GM18508 (cell line): Measurements from ENCODE around the gene RASL12.
"Not testable (repeated sequence)": the region's sequence is repeated elsewhere in the genome, so short reads cannot be mapped to it uniquely, and the experiment has no call there.

Source experiments
- ATAC-seq: cut with Tn5 transposase; IDR thresholded peaks from one replicate; pipeline ENCODE4 v1.9.1; 2021; ENCODE audit warnings: moderate number of reproducible peaks; ENCODE audit not compliant: insufficient read depth, unreplicated experiment

RASL12 gene

DNA sequence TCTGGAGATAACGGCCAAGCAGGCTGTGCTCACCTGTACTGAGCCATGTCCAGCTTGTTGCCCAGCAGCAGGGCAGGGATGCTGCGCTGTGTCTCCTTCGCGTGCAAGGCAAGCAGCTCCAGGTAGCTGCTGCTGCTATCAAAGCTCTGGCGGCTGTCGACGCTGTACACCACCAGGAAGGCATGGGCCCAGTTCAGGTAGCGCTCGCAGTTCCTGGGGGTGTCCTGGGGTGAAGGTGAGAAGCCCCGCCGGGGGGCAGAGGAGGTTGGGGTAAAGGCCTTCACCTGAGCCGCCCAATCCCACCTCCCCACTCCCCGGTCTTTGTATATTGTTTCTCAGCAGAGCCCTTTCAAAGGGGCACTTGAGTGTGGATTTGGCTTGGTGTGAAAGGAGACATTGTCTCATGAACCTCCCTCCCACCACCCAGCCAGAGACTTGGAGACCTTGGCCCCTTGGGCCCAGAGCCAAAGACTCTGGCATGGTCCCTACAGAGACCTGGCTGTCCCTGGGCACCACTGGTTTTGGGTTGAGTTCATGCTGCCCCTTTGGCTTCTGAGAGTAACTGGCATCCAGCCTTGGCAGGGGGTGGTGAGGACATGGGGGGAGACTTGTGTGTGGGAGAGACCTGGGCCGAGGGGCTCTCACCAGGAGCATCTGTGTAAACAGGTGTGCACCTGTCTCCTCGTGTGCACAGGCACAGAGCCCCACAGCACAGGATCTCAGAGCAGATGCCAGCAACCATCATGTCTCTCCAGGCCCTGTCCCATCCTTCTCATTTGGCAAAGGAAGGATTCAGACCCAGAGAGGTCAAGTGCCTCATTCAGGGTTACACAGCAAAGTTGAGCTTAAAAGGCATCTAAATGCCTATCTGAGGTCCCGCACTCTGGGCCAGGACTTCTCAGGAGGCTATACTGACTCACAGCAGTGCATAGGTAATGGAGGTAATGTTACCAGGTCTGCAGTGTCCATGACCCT is 9.1 kb downstream of the RASL12 start:
- ATAC-seq: no peak

DNA sequence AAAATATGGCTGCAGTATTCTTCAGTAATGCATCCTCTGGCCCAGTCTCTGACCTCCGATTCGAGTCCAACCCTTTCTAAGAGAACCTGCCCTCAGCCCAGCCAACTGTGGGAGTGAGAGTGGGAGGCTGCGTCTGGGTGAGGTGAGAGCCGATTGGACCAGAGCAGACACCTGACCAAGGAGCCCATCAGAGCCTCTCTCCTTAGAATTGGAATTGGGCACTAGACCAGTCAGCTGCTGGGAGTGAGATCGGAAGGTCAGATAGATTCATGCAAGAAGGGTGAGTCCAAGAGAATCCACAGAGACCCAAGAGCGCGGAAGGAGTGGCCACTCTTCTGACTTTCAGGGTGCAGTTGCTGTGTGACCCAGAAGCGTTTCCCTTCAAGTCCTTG is 10.2 kb downstream of the RASL12 start:
- ATAC-seq: no peak

DNA sequence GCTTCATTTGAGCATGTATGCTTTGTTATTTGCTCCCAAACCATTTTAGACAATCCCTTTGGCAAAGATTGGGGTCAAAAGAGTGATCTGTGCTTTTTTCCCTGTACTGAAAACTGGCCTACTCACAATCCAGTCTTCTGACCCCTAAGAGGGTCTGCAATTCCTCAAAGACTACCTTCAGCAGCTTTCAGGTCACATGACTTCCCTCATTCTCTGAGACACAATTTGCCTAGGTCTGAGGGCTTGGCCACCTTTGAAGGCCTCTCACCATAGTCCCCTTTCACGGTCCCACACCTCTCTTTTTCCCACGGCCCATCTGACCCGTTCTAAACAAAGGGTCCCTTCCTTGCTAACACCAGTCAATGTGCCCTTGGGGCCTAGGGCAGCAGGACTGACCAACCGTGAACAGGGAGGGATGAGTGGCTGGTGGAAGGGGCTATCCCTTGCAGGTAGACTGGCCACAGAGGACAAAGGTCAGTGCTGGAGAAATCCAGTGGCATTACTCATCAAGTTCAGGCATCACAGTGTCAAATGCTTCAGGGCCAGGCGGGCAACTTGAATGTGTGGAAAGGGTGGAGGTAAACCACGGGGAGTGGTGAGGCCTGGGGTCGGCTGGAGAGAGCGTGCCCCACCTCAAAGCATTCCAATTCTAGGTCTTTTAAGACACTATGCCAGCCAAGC is 10.8 kb downstream of the RASL12 start:
- no peak for ATAC-seq

DNA sequence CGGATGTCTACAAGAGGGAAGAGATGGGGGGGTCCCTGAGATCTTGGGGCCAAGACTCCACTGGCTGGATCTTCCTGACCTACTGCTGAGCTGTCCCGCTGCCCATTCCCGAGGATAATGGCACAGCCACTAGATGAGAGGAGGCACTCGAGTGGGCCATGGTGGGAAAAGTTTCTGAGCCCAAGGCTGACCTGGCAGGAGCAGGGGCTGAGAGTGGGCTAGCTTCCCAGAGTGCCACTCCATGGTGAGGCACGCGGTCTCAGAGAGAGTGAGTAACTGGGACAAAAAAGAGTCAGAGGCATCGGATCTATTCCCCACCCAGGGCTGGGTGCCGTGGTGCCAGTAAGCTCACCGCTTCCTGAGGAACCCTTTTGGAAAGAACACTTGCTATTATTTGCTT is 11.7 kb downstream of the RASL12 start:
- ATAC-seq: no peak

DNA sequence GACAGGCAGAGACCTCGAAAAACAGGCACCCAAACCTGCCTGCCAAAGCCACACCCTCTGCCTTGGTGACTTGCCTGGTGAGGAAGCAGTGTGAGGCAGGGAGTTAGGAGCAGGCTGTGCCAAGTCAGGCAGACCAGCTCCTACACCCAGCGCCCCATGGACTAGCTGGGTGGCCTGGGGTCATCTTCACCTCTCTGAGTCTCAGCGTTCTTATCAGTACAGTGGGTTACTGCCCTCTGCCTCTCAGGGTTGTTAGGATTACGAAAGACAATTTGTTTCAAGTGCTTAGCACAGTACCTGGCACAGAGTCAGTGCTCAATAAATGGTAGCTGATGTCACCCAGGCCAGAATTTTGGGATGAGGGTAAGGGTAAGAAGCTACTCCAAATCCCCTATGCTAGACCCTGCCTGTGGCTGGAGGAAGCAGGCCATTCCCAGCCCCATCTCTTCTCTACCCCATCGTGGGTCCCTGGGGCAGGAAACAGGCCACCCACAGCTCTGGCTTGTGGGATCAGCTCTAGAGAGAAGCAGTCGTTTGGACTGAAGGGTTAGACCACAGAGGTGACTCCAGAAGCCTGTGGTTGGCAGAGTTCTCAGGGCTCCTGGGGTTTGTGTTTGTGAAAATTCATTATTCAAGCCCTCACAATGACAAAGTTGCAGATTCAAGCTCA is 12.5 kb downstream of the RASL12 start:
- ATAC-seq: no peak

DNA sequence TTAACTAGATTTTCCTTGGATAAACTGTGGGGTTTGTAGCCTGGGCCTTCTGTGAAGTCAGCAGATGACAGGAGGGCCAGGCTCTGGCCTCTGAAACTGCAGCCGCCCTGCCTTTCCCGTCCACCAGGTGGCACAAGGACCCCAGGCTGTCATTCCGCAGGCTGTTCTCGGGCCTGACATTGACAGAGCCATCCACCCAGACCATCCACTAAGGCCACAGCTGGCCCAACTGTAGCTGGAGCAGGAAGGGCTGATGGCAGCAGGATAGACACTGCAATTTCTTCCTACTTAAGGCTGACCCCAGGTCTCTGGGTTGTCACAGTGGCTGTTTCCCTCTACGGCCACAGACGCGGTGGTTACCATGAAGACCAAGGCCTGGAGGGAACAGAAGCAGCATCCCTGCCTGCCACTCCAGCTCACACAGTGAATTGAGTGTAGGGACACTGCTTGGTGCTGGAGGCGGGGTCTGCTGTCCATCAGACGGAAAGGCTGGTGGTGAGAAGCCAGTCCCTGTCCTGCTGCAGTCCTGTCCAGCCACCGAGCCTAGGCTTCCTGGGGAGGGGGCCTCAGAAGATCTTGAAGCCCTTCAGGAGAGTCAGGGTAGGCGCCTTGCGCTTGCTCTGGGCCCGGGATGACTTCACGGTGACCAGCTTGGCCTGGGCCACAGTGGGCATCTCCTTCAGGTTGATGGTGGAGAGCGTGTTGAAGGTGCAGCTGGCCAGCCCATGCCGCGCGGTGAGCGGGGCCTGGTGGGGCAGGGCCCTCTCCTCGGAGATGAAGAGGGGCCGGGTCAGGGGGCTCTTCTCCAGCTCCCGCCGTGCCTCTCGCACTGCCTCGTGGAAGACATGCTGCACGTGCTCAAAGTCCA is 13.2 kb downstream of the RASL12 start:
- ATAC-seq: no peak

DNA sequence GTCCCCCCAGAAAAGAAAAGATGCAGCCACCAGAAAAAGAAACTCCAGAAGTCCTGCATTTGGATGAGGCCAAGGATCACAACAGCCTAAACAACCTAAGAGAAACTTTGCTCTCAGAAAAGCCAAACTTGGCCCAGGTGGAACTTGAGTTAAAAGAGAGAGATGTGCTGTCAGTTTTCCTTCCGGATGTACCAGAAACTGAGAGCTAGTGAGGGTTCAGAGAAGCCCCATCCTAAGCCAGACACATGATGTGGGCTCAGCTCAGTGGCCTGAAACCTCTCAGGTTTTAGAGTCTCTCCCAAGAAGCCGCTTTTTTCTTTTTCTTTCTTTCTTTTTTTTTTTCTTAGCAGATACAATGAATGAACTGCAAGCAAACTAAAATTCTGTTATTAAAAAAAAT is 14.8 kb downstream of the RASL12 start:
- no peak for ATAC-seq

DNA sequence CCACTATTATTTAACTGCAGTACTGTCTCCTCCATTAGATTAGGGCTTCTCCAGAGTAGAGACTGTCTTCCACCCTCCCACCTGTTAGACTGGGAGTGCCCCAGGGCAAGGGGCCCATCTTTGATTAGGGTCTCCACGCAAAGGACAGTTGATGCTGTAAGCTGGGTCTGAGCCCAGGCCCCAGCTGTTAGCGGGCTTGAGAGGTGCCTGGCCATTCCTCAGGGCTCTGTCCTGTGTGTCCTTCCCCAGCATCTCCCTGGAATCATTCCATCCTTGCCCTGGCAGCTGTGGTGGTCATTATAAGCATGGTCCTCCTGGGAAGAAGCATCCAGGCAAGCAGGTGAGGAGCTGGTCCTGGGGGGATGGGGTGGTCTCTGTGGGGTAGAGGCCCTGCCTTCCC is 16.5 kb downstream of the RASL12 start:
- no peak for ATAC-seq

DNA sequence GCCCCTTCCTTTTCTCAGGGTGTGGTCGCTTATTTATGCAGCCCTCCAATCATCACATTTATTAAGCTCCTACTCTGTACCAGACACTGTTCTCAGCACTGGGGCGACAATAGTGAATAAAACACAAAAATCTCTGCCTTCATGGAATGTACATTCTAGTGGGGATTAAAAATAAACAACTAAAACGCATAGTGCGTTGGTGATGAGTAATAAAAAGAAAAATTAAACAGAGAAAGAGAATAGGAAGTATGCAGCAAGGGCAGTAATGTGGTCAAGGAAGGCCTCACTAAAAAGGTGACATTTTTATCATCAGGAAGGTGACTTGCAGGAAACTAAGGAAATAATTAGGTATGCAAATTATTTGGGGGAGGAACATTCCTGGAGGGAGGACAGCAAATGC is 17.5 kb downstream of the RASL12 start:
- no peak for ATAC-seq

DNA sequence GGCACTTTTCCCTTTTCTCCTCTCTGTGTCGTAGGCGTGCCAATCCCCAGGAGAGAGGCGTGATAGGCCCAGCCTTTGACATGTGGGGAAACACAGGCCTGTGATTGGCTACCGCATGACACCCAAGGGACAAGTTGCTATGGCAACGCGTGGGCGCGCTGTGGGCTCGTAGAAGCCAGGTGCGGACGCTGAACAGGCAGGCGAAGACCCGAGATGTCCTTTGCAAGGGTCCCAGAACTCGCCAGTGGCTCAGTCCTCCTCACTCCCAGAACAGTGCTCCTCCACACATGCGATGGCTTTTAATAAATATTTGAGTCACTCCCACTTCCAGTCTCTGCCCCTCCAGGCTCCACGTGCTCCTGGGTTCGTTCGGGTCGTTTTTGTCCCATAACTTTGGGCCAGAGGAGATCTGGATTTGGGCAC is 18.4 kb downstream of the RASL12 start:
- peak; percentile 63 for ATAC-seq

DNA sequence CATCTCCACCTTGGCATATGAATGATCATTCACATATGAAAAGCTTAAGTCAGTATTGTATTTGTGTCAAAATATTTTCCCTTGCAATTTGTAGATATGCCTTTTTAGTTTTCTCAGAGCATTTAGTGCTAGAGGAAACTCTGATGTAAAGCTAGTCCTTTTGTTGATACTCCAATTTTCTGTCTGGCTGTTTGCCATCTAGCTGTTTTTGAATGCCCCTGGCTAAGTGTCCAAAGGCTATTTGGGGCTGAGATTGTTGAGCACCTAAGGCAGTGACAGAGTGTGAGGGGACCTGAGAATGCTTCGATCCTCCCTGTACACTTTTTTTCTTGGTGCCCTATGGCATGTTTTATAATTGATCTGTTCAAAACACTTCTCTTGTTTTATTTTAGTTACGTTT is 19.6 kb downstream of the RASL12 start:
- no peak for ATAC-seq

DNA sequence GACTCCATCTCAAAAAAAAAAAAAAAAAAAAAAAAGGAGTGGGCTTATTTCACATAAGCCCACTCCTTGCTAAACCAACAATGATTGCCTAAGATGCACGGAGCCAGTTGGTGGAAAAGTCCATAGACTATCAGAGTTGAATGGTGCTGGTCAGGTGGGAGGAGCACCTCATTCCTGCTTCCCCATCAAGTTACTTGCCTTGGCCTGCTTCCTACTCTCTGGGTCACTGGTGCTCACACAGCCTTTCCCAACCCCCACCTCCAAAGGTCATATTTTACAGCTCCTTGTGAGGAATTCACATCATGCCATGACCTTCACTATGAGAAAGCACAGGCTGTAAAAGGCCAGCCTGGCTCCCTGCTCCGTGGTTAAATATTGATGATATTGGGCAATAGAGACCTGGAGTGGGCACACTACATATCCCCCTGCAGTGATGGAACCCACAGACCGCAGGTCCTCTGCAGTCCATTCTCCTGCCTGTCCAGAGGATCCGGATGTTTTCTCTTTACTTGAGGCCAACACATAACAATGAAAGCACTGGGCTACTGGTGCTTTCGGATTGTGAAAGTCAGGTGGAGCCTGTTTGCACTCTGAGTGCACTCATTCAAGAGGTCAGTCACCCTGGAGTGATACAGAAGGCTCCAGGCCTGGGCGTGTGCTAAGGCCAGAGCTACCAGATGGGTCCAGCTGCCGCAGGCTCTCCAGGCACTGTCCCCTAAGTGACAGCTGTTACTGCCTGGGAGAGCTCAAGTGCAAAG is 22.9 kb downstream of the RASL12 start, which contains the start of gene SLC51B:
Gene SLC51B (plus strand): TSS at position 664 of the 758 bp plus-strand sequence. CDS start 4,618 bp downstream, outside the sequence.
- ATAC-seq: no peak

DNA sequence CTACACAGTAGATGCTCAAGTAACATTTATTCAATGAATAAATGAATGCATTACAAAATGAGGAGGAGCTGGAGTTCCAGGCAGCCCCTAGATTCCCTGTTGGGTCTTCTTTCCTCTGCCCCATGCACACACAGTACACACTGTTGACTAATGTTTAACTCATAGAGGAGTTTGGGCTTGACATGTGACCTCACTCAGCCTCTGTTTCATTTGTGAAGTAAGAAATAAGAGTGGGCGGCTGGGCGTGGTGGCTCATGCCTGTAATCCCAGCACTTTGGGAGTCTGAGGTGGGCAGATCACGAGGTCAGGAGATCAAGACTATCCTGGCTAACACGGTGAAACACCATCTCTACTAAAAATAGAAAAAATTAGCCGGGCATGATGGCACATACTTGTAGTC is 23.6 kb downstream of the RASL12 start:
- not testable (repeated sequence) for ATAC-seq

DNA sequence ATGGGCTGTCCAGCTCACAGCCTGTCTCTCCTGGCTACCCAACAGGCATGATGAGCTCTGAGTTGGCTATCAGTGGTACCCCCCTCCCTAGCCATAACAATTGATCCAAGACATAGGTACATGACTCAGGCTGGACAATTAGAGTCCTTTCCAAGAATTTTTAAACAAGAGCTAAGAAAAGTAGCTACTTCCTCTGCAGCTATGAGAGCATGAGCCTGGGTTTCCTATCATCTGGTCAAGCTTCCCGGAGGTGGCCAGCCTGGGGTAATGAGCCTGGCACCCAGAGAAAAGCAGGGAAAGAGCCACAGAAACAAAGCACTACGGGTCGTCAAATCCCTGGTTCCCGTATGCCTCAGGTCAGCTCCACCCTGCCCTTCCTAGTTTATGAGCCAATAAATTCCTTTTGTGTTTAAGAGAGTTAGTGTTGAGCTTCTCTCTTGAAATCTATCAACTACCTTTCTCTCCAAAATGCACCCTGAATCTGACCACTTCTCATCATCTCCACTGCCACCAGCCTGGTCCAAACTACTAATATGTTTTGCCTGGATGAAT is 24.9 kb downstream of the RASL12 start:
- ATAC-seq: no peak

DNA sequence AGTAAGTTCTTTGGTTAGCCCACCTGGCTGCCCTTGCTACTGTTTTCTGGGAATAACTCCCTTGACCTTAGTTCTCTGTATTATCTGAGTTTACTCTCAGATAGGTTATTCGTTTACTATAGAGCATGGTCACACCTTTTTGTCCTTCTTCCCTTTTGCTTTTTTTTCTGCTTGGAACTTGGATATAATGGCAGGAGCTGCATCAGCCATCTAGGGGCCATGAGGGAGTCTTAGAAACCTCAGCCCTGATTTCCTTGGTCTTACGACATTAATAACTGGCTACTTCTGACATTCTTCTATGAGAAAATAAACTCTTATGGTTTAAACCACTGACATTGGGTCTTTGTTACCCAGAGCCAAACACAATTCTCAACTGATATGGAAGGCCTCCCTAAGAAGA is 26.0 kb downstream of the RASL12 start:
- ATAC-seq: no peak

DNA sequence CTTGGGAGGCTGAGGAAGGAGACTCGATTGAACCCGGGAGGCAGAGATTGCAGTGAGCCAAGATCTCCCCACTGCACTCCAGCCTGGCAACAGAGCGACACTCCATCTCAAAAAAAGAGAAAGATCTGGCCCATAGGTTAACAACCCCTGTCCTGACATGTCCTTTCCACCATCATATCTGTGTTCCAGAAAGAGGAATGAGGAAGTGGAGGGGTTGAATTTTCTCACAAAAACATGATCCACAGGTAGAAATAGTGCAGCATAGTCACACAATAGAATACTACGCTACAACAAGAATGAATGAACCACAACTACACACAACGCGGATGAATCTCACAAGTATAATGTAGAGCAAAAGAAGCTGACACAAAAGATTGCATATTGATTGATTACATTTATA is 27.3 kb downstream of the RASL12 start:
- ATAC-seq: no peak

DNA sequence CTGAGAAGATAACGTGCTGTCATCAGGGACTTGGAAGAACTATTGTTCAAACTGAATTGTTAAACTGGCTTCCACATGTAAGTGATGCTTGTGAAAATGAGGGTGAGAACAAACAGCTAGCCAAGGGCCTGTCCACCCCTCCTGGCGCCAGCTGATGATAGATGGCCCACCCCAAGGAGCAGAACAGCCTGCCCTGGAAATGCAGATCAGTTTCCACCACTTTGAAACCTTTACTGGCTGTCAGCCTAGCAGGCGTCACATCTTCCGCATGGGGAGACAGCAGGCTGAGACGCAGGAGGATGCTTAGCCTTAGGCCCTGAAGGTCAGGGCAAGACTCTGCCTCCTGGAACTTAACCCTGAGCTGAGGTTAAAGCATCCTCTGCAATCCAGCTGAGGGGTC is 29.0 kb downstream of the RASL12 start:
- no peak for ATAC-seq

DNA sequence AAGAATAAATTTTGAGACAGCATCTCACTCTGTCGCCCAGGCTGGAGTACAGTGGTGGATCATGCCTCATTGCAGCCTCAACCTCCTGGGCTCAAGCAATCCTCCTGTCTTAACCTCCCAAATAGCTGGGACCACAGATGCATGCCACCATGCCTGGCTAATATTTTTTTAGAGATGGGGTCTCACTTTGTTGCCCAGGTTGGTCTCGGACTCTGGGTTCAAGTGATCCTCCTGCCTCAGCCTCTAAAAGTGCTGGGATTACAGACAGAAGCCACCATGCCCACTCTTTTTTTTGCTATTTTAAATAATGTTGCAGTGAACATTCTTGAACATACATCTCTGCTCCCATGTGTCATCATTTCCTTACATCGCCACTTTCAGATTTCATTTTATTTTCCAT is 29.4 kb downstream of the RASL12 start:
- no peak for ATAC-seq

DNA sequence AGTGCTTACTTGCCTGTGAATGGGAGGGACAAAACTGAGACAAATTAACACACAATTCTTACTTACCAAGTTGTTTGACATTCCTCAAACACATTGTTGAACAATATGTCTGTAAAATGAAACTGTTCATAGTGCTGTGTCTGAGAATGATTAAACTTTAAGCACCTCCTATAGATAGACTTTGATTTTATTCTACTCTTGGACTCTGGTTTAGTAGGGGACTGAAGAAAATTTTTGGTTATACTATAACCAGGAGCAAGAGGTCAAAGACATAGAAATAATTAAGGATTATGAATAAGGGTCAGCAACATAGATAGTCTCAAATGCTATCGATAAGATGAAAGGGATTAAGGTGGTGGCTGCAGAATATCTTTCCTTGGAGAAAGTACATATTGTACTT is 30.5 kb downstream of the RASL12 start:
- no peak for ATAC-seq
